Loucy (cell line): ENCODE data around the gene SEC23IP.
"Not testable (repeated sequence)": the region's sequence is repeated elsewhere in the genome, so short reads cannot be mapped to it uniquely, and the experiment has no call there.

Experiments used
- H2AFZ ChIP-seq: fragments of 200-600 bp; sonication (generic); 2 replicates; pipeline ENCODE4 v1.6.0; 2016; ENCODE audit warnings: antibody characterized with exemption, mild to moderate bottlenecking, low read length, moderate library complexity
- H3F3A ChIP-seq: fragments of 200-600 bp; 2 replicates; pipeline ENCODE4 v1.6.0; 2016; ENCODE audit warnings: antibody characterized with exemption, low read depth, mild to moderate bottlenecking
- H3K27me3 ChIP-seq: fragments of 200-600 bp; sonication (generic); 2 replicates; pipeline ENCODE4 v1.6.1; 2014; ENCODE audit warnings: low read length, mild to moderate bottlenecking; ENCODE audit not compliant: insufficient read depth, poor library complexity, severe bottlenecking
- H3K36me3 ChIP-seq: fragments of 200-600 bp; sonication (generic); 2 replicates; pipeline ENCODE4 v1.6.1; 2016; ENCODE audit warnings: low read length; ENCODE audit not compliant: insufficient read depth
- H3K4me1 ChIP-seq: fragments of 200-600 bp; sonication (generic); 2 replicates; pipeline ENCODE4 v1.5.1; 2014; ENCODE audit warnings: low read length, mild to moderate bottlenecking; ENCODE audit not compliant: insufficient read depth, poor library complexity, severe bottlenecking
- H3K4me2 ChIP-seq: fragments of 200-600 bp; sonication (generic); 2 replicates; pipeline ENCODE4 v1.6.0; 2014; ENCODE audit warnings: antibody characterized with exemption, low read length, low read depth, mild to moderate bottlenecking; ENCODE audit not compliant: poor library complexity, severe bottlenecking
- H3K4me3 ChIP-seq: fragments of 200-600 bp; sonication (generic); 2 replicates; pipeline ENCODE4 v1.5.1; 2014; ENCODE audit warnings: low read length, mild to moderate bottlenecking, mixed read lengths; ENCODE audit not compliant: poor library complexity, severe bottlenecking
- H3K79me2 ChIP-seq: fragments of 200-600 bp; sonication (generic); 2 replicates; pipeline ENCODE4 v1.6.1; 2014; ENCODE audit warnings: low read length; ENCODE audit not compliant: insufficient read depth
- H3K9ac ChIP-seq: fragments of 200-600 bp; sonication (generic); 2 replicates; pipeline ENCODE4 v1.6.0; 2014; ENCODE audit warnings: mild to moderate bottlenecking, low read depth, low read length, moderate library complexity; ENCODE audit not compliant: poor library complexity, severe bottlenecking
- H3K9me2 ChIP-seq: fragments of 200-600 bp; sonication (generic); replicated peaks from 2 replicates; pipeline ENCODE4 v1.6.1; 2016; ENCODE audit warnings: low read depth, low read length, mixed read lengths
- H3K9me3 ChIP-seq: fragments of 200-600 bp; sonication (generic); 2 replicates; pipeline ENCODE4 v1.6.1; 2014; ENCODE audit warnings: mild to moderate bottlenecking, antibody characterized with exemption, low read length, low read depth; ENCODE audit not compliant: insufficient read depth
- H4K20me1 ChIP-seq: fragments of 200-600 bp; sonication (generic); 2 replicates; pipeline ENCODE4 v1.6.0; 2014; ENCODE audit warnings: antibody characterized with exemption, low read length, mild to moderate bottlenecking; ENCODE audit not compliant: insufficient read depth, poor library complexity, severe bottlenecking
- EZH2phosphoT487 ChIP-seq: fragments of 200-600 bp; IDR thresholded peaks from 2 replicates; pipeline ENCODE4 v1.6.1; 2018; ENCODE audit warnings: antibody characterized with exemption, mild to moderate bottlenecking, moderate library complexity, borderline replicate concordance
- TF ChIP-seq, protein P1 (sequence below): fragments of 200-600 bp; sonication (generic); conservative IDR thresholded peaks from 2 replicates; pipeline ENCODE4 v1.5.1; 2014; ENCODE audit warnings: mild to moderate bottlenecking, antibody characterized with exemption, low read length

The SEC23IP gene

DNA sequence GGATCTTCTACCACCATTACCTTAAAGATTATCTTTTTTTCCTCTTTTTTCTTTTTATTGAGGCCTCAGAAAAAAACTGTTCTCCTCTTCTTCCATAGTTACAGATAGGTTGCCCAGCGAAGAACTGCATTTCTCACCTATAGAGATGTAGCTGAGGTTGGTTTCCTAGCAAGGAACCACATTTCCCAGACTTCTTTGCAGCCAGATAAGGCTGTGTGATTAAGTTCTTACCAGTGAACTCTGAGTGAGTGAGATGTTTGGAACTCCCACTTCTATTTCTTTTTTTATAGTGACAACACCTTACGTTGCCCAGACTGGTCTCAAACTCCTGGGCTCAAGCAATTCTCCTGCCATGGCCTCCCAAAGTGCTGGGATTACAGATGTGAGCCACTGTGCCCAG is 14.0 kb upstream of the SEC23IP start:
- Histone ChIP-seq H3K36me3 (no peaks in the 10 kb centered on the region), H3K9me2 (no peaks in the 10 kb centered on the region), H3K79me2 (0 out of 2 replicates have a peak, but pooled peaks cover 1% of the 10 kb centered on the region), H3K4me2 (no peak overlapping the region), H3K9me3 (no peaks in the 10 kb centered on the region), H3K9ac (no peak overlapping the region), H3K4me3 (no peak overlapping the region), H3K27me3 (no peaks in the 10 kb centered on the region), H3K4me1 (peaks cover 5% of the 10 kb centered on the region), H4K20me1 (no peaks in the 10 kb centered on the region), H2AFZ (no peak overlapping the region), H3F3A (no peaks in the 10 kb centered on the region)
- TF ChIP-seq, protein P1, sequence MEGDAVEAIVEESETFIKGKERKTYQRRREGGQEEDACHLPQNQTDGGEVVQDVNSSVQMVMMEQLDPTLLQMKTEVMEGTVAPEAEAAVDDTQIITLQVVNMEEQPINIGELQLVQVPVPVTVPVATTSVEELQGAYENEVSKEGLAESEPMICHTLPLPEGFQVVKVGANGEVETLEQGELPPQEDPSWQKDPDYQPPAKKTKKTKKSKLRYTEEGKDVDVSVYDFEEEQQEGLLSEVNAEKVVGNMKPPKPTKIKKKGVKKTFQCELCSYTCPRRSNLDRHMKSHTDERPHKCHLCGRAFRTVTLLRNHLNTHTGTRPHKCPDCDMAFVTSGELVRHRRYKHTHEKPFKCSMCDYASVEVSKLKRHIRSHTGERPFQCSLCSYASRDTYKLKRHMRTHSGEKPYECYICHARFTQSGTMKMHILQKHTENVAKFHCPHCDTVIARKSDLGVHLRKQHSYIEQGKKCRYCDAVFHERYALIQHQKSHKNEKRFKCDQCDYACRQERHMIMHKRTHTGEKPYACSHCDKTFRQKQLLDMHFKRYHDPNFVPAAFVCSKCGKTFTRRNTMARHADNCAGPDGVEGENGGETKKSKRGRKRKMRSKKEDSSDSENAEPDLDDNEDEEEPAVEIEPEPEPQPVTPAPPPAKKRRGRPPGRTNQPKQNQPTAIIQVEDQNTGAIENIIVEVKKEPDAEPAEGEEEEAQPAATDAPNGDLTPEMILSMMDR: no peak
- TF ChIP-seq EZH2phosphoT487: no peak

DNA sequence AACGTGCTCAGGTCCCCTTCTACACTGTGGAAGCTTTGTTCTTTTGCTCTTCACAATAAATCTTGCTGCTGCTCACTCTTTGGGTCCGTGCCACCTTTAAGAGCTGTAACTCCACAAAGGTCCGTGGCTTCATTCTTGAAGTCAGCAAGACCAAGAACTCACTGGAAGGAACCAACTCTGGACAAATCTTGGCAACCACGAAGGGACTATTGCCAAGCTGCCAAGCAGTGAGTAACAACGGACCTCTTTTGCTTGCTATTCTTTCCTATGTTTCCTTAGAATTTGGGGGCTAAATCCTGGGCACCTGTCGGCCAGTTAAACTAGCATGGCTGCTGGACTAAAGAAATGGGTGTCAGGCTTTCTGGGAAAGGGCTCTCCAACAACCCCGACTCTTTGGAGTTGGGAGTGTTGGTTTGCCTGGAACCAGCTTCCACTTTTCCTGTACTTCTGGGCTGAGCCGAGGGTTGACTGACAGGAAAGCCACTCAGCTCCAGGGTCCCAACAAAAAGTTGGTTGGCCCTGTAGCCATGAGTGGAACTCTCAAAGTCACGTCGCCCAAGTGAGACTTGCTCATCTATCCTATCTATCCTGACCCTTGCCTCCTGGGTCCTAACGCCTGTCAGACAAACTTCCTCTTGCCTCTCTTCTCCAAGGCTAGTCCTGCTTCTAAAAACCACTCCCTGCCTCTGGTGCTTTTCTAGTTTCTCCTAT is 8.5 kb upstream of the SEC23IP start:
- H3K9me3 ChIP-seq, H3K9ac ChIP-seq, H3F3A ChIP-seq, H4K20me1 ChIP-seq, H3K4me1 ChIP-seq, H3K4me2 ChIP-seq, H3K4me3 ChIP-seq, H3K36me3 ChIP-seq, H3K9me2 ChIP-seq, H2AFZ ChIP-seq, H3K79me2 ChIP-seq, H3K27me3 ChIP-seq: not testable (repeated sequence)

DNA sequence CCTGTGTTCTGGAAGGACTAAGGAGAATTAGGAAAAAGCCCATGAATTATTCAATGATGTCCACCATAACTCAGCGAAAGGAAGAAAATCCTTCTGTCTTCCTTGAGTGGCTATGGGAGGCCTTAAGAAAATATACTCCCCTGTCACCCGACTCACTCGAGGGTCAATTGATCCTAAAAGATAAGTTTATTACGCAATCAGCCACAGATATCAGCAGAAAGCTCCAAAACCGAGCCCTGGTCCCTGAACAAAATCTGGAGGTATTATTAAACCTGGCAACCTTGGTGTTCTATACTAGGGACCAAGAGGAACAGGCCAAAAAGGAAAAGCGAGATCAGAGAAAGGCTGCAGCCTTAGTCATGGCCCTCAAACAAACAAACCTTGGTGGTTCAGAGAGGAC is 6.5 kb upstream of the SEC23IP start:
- H3K27me3 ChIP-seq, H3K79me2 ChIP-seq, H3K9me2 ChIP-seq, H3K36me3 ChIP-seq, H3F3A ChIP-seq, H3K4me2 ChIP-seq, H3K9ac ChIP-seq, H3K4me3 ChIP-seq, H3K4me1 ChIP-seq, H2AFZ ChIP-seq, H3K9me3 ChIP-seq, H4K20me1 ChIP-seq: not testable (repeated sequence)

DNA sequence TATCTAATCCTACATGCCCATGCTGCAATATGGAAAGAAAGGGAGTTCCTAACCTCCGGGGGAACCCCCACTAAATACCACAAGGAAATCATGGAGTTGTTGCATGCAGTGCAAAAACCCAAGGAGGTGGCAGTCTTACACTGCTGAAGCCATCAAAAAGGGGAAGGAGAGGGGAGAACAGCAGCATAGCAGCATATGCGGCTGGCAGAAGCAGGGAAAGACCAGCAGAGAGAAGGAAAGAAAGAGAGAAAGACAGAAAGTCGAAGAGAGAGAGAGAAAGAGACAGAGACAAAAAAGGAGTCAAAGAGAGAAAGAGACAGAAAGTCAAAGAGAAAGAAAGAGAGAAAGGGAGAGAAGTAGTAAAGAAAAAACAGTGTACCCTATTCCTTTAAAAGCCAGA is 3.8 kb upstream of the SEC23IP start:
- H3F3A ChIP-seq, H4K20me1 ChIP-seq, H3K36me3 ChIP-seq, H3K27me3 ChIP-seq, H2AFZ ChIP-seq, H3K9me3 ChIP-seq, H3K4me2 ChIP-seq, H3K9me2 ChIP-seq, H3K9ac ChIP-seq, H3K4me3 ChIP-seq: not testable (repeated sequence)
- H3K79me2 ChIP-seq: peaks cover 25% of the 10 kb centered on the region
- peaks cover 11% of the 10 kb centered on the region for H3K4me1 ChIP-seq

DNA sequence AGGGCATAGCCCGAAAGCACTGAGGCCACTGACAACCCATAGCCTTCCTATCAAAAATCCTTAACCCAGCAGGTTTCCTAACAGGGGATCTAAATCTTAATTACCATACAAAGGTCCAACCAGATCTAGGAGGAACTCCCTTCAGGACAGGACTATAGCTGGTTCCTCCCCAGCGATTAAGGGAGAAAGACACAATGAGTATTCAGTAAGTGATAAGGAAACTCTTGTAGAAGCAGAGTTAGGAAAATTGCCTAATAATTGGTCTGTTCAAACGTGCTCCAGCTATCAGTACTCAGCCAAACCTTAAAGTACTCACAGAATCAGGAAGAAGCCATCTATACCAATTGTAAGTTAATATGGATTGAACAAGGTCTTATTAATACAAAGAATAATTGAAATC is 3.3 kb upstream of the SEC23IP start:
- H3K36me3 ChIP-seq, H3K9me2 ChIP-seq, H3K4me2 ChIP-seq, H3K27me3 ChIP-seq, H3K9ac ChIP-seq, H3K9me3 ChIP-seq, H3K4me3 ChIP-seq, H4K20me1 ChIP-seq, H3F3A ChIP-seq, H2AFZ ChIP-seq: not testable (repeated sequence)
- H3K79me2 ChIP-seq: peaks cover 29% of the 10 kb centered on the region
- H3K4me1 ChIP-seq: peaks cover 16% of the 10 kb centered on the region

DNA sequence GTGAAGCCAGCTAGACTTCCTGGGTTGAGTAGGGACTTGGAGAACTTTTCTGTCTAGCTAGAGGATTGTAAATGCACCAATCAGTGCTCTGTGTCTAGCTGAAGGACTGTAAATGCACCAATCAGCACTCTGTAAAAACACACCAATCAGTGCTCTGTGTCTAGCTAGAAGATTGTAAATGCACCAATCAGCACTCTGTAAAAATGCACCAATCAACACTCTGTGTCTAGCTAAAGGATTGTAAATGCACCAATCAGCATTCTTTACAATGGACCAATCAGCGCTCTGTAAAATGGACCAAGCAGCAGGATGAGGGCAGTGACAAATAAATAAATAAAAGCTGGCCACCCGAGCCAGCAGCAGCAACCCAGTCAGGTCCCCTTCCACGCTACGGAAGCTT is 2.2 kb upstream of the SEC23IP start:
- H3K4me3 ChIP-seq, H3K4me2 ChIP-seq, H3K9me3 ChIP-seq, H3K9ac ChIP-seq, H3K9me2 ChIP-seq, H4K20me1 ChIP-seq, H3K27me3 ChIP-seq, H3F3A ChIP-seq, H3K36me3 ChIP-seq, H2AFZ ChIP-seq: not testable (repeated sequence)
- Histone ChIP-seq H3K4me1 (peaks cover 19% of the 10 kb centered on the region), H3K79me2 (peaks cover 40% of the 10 kb centered on the region)

DNA sequence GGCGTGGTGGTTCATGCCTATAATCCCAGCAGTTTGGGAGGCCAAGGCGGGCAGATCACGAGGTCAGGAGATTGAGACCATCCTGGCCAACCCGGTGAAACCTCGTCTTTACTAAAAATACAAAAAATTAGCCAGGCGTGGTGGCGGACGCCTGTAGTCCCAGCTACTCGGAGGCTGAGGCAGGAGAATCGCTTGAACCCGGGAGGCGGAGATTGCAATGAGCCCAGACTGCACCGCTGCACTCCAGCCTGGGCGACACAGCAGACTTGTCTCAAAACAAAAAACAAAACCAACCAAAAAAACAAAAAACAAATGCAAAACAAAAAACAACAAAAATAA is 712 bp upstream of the SEC23IP start:
- H3K9me2 ChIP-seq, H3K36me3 ChIP-seq, H3K27me3 ChIP-seq, H3F3A ChIP-seq, H3K9me3 ChIP-seq: not testable (repeated sequence)
- H3K9ac ChIP-seq: peak overlapping the region; percentile 84
- H3K4me3 ChIP-seq: peak overlapping the region; percentile 89
- H4K20me1 ChIP-seq: peaks cover 22% of the 10 kb centered on the region
- H3K4me1 ChIP-seq: peaks cover 29% of the 10 kb centered on the region
- H2AFZ ChIP-seq: peak overlapping the region; percentile 100
- H3K4me2 ChIP-seq: peak overlapping the region; percentile 99
- H3K79me2 ChIP-seq: peaks cover 56% of the 10 kb centered on the region
